Inflammatory macrophage treated with lipopolysaccharide for 4 hours (primary cell): ENCODE results near the gene TOR4A.

ENCODE experiments used
- DNase-seq: peaks from one replicate; pipeline ENCODE4 v3.0.0-alpha.2; 2020

Gene TOR4A

DNA sequence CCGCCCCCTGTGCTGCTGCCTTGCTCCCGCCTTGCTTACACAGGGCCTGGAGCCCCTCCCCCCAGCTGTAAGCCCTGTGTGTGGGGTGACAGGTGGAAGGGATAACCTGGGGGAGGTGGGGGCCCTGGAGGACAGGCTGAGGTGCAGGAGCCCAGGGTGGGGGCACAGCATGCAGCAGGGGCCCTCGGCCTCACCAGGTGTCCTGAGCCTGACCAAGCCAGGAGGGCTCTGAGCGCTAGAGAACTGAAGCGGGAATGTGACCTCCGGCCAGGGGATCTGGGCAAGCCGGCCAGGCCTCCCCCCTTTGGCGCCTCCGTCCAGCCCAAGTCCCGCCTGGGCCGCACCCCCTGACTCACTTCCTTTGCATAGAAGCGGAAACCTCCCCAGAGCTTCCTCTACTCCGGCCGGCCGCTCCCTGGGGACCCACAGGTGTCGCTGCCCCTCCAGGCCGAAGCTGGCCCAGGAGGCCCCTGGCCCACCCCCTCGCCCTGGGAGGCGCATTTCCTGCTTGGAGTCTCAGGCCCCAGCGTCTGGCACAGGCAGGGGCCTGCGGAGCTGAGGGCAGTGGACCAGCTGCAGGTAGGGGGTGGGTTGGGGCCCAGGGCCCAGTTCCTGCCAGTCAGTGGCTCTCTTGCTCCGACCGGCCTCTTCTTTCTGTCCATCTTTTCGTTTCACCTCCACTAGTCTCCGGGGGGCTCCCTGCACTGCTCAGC, at the start of gene TOR4A:
TSS of gene TOR4A (plus strand) at position 398 of the 713 bp plus-strand sequence. CDS start 964 bp downstream, outside the sequence.
- peak; percentile 85 for DNase-seq

DNA sequence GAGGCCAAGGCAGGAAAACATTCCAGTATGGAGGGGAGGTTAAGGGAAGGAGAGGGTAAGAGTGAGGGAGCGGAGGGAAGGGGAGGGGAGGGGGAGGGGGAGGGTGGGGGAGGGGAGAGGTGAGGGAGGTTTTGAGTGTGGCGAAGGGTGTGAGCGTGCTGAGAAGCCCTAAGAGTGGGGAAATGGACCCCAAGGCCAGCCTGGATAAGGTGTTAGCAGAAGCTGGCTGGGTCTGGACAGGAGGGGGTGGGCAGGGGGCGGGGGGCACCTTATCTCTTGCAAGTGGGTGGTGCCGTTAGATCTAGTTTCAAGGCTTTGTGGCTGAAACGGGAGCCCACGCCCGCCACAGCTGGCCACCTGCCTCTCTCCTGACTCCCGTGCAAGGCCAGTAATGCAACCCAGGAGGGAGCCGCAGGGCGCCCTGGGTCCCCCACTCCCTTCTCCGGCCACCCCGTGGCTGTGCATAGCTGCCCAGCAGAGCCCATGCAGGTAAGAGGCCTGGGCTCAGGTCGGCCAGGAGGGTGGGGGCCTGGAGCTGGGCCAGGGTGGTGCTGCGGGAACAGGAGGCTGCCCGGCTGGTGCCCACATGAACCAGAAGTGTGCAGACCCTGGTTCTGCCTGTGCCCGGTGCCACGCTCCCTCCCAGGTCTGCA, 49.5 kb upstream of the TOR4A start:
- DNase-seq, result no peak

DNA sequence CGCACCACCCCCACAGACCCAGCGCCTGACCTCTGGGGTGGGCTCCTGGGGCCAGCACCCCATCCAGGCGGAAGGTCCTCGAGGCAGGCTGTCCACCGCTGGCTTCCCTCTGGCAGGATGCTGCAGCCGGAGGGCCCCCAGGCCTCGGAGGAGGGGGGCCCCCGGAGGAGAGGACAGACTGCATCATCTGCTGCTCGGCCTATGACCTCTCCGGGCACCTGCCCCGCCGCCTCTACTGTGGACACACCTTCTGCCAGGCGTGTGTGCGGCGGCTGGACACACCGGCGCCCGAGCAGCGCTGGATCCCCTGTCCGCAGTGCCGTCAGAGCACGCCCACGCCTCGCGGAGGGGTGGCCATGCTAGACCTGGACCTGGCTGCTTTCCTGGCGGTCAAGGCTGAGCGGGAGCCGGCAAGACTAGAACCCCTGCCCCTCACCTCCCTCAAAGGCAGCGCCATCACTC, 49.0 kb upstream of the TOR4A start:
- DNase-seq, result no peak

DNA sequence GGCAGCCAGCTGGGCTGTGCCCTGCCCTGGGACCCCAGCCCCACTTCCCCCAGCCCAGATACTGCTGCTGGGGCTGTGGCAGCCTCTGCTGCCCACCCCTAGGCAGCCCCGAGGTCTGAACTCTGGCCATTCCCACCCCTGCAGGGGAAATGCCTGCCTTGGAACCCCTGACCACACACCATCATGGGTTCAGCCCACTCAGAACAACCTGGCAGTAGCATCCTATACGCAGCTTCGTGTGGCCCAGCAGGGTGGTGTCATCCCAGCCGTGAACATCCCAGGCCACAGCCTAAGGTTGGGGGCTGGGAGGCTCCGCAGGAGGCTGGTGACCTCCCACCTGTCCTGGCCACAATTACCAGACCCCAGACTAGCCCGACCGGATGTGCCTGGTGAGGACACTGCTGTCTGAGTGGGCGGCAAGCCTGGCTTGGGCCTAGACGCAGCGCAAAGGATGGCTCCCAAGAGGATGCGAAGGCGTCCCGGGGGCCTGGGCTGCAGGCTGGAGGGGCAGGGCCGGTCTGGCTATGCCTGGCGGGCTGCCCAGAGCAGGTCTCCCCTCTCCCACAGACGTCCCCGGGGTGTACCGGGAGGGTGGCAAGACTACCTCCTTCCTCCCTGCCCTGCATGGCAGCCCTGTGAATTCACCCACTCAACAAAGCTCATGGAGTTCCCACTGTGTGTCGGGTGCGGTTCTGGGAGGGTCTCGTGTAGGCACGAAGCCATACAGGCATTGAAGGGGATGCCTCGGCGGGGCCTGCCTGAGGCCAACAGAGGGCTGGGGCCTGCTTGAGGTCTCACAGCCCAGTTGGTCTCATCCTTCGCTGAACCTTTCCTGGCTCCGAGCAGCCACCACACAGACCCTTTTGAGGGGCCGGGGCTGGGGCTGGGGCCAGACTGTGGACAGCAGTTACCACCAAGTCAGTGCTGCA, 48.3 kb upstream of the TOR4A start:
- DNase-seq, result no peak

DNA sequence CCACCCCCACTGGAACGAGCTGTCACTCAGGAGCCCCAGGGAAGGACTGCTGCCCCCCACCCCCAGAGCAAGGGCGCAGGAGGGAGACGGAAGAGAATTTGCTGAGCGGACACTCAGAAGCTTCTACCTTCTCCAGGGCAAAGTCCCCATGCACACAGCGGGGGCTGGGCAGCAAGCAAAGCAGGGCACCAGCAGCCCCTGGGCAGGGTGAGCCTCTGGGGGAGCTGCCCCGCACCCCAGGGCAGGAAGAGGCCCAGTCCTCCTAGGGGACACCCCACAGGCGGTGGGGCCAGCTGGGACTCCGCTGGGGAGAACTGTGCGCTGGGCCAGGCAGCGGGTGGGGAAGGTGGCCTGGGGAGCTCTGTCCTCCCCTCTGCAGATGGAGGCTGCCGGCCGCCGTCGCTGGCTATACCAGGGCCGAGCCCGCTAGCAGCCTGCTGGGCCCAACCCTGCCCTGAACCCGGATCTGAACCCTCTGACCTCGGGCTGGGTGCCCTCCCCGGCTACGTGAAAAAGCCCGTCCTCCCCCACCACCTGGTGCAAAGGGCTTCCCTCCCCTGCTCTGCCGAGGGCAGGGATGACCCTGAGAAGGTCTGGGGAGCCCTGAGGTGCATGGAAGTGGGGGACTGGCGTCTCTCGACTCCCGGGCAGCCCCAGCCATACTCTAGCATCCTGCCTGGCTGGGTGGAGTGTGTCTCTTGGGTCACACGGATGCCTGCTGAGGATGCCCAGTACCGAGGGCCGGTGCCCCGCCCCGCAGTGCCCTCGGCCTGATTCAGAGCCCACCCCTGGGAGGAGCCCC, 47.4 kb upstream of the TOR4A start:
- DNase-seq, result no peak

DNA sequence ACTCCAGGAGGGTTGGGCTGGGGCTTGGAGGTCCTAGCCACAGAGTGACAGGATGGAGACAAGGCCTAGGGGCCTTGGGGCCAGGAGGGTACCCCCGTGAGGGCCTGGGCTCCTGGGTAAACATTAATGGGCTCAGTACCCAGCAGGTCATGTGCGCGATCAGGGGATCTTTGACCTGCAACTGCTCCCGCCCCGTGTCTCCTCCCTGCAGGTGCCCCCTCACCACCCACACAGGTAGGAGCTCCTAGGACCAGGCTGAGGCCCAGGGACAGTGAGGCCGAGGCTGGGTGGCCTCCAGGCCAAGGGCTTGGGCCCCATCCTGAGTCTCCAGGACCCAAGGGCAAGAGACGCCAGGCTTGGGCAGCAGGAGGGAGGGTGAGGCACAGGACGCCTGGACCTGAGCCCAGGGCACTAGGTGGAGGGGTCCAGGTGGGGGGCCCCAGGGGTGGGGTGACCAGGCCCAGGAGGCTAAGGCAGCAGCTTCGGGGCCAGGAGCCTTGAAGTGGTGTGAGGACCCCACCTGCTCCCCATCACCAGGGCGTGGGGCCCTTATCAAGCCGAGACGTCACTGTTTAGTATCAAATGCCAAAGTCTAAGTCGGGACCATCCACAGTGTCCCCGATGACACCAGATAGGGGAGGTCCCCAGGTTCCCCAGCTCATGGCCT, 46.7 kb upstream of the TOR4A start, which contains the start of gene SLC34A3:
TSS of gene SLC34A3 (plus strand) at position 197 of the 667 bp plus-strand sequence. CDS start 802 bp downstream, outside the sequence.
- no peak for DNase-seq

DNA sequence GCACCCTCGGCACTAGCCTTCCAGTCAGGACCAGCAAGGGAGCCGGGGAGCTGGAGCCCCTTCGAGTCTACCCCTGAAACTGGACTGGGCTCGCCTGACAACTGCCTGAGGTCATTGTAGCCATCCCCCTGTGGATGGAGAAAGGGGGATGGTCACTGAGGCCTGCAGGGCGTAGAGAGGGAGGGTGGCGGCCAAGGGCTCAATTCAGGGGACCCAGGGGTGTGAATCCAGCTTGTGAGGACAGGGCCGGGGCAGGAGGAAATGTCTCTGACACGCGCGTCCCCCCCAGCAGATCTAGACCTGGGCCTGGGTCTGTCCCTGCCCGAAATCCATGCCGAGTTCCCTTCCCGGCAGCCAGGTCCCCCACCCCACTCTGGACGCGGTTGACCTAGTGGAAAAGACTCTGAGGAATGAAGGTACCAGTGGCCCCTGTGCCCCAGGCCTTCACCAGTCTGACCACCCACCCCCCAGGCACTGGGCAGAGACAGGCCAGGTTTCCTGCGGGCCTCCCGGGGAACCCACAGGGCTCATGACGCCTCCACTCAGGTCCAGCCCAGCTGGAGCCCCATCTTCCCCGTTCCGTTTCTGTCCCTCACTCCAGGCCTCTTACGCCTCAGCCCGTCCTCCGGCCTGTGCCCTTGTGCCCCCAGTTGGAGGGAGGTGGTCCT, 46.0 kb upstream of the TOR4A start:
- no peak for DNase-seq

DNA sequence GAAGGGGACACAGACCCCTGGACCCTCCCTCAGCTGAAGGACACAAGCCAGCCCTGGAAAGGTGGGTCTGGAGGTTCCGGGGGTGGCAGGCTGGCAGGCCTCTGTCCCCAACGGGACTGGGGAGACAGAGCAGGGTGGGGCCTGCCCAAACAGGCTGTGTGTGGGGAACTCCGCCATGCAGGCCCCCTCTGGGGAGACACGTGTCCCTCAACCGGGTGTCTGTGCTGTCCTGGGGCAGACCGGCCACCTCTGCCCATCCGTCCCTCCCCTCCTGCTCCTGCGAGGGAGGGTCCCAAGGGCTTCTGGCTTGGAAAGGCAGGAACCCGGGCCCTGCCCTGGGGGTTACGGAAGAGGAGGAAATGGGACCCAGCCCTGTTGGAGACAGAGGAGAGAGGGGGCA, 45.4 kb upstream of the TOR4A start:
- DNase-seq, result no peak

DNA sequence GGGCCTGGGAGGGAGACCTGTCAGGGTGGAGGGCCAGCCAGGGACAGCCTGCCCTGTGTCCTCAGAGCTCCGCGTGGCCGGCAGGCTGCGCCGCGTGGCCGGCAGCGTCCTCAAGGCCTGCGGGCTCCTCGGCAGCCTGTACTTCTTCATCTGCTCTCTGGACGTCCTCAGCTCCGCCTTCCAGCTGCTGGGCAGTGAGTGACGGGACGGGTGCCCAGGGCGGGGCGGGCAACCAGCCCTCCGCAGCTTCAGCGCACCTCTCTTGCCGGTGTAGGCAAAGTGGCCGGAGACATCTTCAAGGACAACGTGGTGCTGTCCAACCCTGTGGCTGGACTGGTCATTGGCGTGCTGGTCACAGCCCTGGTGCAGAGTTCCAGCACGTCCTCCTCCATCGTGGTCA, 45.0 kb upstream of the TOR4A start:
- DNase-seq, result no peak

DNA sequence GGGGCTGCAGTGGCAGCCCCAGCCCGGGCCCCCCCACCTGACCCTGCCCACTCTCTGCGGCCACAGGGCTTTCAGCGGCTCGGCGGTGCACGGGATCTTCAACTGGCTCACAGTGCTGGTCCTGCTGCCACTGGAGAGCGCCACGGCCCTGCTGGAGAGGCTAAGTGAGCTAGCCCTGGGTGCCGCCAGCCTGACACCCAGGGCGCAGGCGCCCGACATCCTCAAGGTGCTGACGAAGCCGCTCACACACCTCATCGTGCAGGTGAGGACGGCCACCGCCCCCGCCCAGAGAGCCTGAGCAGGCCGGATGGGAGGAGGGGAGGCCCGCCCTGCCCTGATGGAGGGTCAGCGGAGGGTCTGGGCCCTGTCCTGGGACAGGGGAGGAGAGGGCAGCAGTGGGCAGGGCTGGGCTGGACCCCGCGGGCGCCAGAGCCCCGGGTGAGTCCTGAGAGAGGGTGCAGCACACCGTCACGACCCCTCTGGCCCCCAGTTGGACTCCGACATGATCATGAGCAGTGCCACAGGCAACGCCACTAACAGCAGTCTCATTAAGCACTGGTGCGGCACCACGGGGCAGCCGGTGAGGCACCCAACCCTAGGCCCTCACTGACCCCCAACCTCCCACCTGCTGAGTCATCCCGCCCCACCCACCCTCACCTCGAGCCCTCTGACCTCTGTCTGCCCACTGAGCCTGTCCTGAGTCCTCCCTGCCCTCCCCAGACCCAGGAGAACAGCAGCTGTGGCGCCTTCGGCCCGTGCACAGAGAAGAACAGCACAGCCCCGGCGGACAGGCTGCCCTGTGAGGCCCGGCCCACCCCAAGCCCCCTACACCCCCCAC, 44.2 kb upstream of the TOR4A start:
- DNase-seq, result no peak

DNA sequence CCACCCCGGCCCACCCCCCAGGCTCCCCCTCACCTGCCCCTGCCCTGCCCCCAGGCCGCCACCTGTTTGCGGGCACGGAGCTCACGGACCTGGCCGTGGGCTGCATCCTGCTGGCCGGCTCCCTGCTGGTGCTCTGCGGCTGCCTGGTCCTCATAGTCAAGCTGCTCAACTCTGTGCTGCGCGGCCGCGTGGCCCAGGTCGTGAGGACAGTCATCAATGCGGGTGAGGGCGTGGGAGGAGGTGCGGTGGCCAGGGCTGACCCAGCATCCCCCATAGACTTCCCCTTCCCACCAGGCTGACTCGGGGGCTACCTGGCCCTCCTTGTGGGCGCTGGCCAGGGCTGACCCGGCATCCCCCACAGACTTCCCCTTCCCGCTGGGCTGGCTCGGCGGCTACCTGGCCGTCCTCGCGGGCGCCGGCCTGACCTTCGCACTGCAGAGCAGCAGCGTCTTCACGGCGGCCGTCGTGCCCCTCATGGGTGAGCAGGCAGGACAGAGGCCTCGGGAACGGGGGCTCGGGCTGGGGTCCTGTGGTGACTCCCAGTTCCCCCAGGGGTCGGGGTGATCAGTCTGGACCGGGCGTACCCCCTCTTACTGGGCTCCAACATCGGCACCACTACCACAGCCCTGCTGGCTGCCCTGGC, 43.4 kb upstream of the TOR4A start:
- DNase-seq, result no peak

DNA sequence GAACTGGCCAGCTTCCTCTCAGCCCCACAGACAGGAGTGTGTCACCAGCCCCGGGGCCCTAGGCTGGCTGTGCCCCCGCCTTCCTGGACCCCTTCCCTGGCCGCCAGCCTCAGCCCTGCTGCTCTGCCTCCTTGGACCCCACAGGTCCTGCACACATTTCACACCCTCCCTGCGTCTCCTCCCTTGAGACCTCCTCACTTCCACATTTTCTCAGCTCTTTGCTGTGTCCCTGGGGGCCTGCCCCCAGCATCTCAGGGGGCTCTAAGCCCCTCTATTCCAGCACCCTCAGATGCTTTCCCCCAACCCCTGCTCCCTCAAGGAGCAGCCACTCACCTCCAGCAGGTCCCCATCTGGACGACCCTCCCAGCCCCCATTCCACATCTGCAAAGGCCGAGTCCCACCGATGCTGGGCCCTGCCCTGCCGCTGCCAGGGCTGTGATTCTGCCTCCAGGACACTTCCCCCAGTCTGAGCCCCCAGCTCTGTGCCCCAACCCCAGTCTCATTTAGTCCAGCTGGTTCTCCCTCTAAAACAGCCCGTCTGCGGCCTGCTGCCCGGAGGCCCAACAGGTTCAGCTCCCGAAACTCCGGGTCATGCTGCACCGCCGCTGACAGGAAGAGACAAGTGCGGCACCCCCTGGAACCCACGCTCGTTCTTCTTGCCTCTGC, 42.6 kb upstream of the TOR4A start:
- no peak for DNase-seq

DNA sequence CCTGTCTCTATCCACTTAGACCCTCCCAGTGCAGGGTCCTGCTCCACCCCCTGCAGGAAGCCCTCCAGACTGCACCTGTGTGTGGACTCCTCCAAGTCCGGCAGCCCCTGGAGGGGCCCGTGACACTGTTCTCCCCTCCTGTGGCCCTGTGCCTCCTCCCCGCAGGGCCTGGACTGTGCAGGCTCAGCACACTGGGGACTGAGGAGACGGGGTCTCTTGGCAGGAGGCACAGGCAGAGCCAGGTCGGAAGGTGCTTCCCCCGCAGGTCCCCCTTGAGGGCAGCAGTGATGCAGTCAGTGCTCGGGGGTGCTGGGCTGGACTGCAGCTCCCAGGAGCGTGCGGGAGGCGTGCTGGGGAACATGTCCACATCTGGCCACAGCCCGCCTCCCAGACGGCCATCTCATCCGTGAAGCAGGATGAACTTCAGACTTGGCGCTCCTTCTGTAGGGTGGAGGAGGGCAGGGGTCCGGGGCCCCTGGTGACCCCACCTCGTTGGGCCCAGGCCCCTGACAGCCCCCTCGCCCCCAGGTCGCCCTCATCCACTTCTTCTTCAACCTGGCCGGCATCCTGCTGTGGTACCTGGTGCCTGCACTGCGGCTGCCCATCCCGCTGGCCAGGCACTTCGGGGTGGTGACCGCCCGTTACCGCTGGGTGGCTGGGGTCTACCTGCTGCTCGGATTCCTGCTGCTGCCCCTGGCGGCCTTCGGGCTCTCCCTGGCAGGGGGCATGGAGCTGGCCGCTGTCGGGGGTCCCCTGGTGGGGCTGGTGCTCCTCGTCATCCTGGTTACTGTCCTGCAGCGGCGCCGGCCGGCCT, 41.9 kb upstream of the TOR4A start:
- DNase-seq, result no peak

DNA sequence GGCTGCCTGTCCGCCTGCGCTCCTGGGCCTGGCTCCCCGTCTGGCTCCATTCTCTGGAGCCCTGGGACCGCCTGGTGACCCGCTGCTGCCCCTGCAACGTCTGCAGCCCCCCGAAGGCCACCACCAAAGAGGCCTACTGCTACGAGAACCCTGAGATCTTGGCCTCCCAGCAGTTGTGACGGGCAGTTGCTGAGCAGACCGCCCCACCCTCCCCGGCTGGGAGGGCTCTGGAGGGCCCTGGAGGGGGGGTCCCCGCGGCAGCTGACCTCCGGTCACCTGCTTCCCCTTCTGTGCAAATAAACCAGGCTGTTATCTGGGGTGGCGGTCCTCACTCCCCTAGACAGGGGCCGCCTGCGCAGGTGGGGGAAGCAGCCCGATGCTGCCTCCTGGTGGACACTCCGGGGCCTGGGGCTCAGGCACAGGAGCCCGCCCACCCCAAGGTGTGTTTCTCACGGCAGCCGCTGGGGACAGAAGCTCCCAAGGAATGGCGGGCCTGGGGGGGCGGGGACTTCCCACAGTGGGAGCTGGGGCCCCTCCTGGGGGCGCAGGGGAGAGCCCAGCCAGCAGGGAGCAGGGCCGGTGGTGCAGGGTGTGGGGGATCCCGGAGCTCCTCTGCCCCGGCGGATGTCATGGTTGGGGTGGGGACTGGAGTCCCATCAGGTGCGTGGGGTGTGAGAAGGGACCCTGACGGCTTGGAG, 41.1 kb upstream of the TOR4A start:
- DNase-seq, result peak; percentile 81

DNA sequence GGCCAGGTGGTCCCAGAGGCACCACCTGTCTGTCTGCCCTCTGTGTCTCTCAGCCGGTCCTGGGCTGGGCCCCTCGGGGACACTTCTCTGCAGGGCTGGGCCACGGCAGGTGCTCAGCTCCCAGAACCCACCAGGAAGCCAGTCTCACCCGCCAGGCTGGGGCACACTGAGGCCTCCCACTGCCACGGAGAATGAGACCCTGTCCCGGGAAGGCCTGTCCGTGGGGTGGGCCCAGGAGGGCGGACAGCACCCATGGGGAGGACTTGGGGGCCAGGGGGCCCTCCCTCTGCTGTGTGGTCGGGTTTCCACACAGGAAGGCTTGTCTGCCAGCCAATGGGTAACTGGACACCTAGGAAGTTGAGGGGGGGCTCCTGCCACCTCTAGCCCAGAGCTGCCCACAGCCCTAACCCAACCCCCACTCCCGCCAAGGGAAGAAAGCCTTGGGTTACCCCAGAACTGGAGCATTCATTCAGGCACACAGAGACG, 40.5 kb upstream of the TOR4A start:
- DNase-seq, result no peak

DNA sequence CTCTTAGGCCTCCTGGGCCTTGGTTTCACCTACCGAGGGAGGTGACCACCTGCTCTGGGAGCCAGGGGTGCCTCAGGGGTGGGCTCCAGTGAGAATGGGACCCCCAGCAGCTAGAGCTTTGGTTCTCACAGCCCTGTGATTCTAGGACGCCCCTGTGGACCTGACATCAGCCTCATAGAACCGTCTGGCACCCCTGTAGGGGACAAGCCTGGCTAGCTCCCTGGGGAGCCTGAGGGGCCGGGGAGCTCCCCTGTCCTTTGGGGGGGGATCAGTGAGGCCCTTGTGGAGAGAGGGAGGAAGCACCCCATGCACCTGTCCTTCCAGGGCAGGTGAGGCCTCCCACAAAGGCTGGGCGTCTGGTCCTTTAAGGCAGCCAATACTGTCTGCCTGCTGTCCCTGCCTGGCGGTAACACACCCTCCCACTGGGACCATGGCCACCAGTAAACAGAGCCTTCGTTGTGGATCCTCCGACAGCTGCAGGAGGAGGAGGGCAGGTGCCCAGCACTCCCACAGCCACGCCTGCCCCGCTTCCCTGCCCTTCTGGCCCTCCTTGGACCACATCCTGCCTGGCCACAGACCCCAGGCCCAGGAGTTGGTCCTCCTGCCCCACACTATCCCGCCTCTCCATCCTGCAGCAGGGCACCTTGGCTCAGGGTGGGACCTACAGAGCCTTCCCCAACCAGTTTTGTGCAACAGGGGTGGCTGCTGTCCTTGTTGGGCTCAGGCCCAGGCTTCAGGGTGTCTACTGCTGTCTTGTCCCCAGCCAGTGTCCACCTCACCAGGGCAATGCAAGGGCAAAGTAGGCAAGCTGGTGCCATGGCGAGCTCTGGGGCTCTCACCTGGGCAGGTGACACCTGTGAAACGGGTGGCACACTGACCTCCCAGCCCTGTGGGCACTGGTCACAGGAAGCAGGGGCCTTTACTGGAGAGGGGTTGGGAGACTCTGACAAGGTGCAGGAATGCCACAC, 39.5 kb upstream of the TOR4A start:
- no peak for DNase-seq
